B cell (primary cell): Measurements from ENCODE around the gene MYBPHL. TPM values are rescaled to one million over a fixed set of nuclear protein-coding genes. Genes with fewer than 3 reads are reported as not detected.

Experiments
- ATAC-seq: fragments of 200-7000 bp; cut with Tn5 transposase; one replicate; pipeline ENCODE4 v1.10.0; 2021; ENCODE audit warnings: low read depth, mild to moderate bottlenecking, moderate number of reproducible peaks, moderate library complexity
- CTCF ChIA-PET: fragments of 350-600 bp; sonication (Branson Sonifier 250); formaldehyde crosslinking; loops from one replicate; lab custom pipeline; 2021; ENCODE audit warnings: antibody characterized with exemption, inconsistent platforms; lab: Charles Lee
- POLR2A ChIA-PET: fragments of 350-600 bp; sonication (Branson Sonifier 250); formaldehyde crosslinking; loops from one replicate; lab custom pipeline; 2021; ENCODE audit warnings: antibody characterized with exemption; lab: Charles Lee
- DNase-seq: peaks from one replicate; pipeline ENCODE4 v3.0.0; 2013
- H2AFZ ChIP-seq: 2 replicates; pipeline ENCODE4 v1.6.1; 2012; ENCODE audit warnings: mild to moderate bottlenecking, low read depth, low read length; ENCODE audit not compliant: insufficient read depth, poor library complexity, severe bottlenecking
- H3K27ac ChIP-seq, 2 donors: 1 replicate in 1 of 2; 2 replicates in 1 of 2; pipeline ENCODE4 v1.5.1; 2012 to 2013; ENCODE audit warnings: low read length in 2 of 2, mild to moderate bottlenecking in 2 of 2, moderate library complexity in 1 of 2
- H3K27me3 ChIP-seq, 4 experiments: fragments of 200-600 bp in 1 of 4; sonication (generic) in 1 of 4; replicated peaks in 1 of 4; 1 replicate in 2 of 4; 2 replicates in 2 of 4; pipeline versions ENCODE4 v1.6.1 to v1.7.0; 2013 to 2016; ENCODE audit warnings: low read length in 3 of 4, mild to moderate bottlenecking in 2 of 4, mixed read lengths in 1 of 4, moderate library complexity in 1 of 4; ENCODE audit not compliant: insufficient read depth in 4 of 4, control insufficient read depth in 3 of 4; ENCODE audit errors: control extremely low read depth in 1 of 4
- H3K36me3 ChIP-seq, 2 experiments: replicated peaks in 1 of 2; 1 replicate in 1 of 2; 2 replicates in 1 of 2; pipeline versions ENCODE4 v1.6.1 to v1.7.1; 2013; ENCODE audit warnings: low read length in 1 of 2; ENCODE audit not compliant: insufficient read depth in 2 of 2, control insufficient read depth in 1 of 2; ENCODE audit errors: control extremely low read depth in 1 of 2, extremely low read depth in 1 of 2
- H3K4me1 ChIP-seq, 2 donors: fragments of 200-600 bp in 1 of 2; sonication (generic) in 1 of 2; 1 replicate in 1 of 2; 2 replicates in 1 of 2; pipeline versions ENCODE4 v1.5.1 to v1.6.1; 2013 to 2017; ENCODE audit warnings: low read length in 2 of 2; ENCODE audit not compliant: control insufficient read depth in 2 of 2, insufficient read depth in 2 of 2
- H3K4me2 ChIP-seq: replicated peaks from 2 replicates; pipeline ENCODE3; 2012; ENCODE audit warnings: mild to moderate bottlenecking, low read depth, low read length; ENCODE audit not compliant: poor library complexity, severe bottlenecking
- H3K4me3 ChIP-seq, 5 experiments: fragments of 200-600 bp in 1 of 5; sonication (generic) in 1 of 5; 1 replicate in 3 of 5; 2 replicates in 2 of 5; pipeline versions ENCODE4 v1.5.1 to v1.7.0; 2011 to 2016; ENCODE audit warnings: low read length in 4 of 5, mild to moderate bottlenecking in 4 of 5, low read depth in 2 of 5, control low read depth in 1 of 5, moderate library complexity in 1 of 5; ENCODE audit not compliant: insufficient read depth in 1 of 5; ENCODE audit errors: control extremely low read depth in 1 of 5, extremely low read depth in 1 of 5
- H3K79me2 ChIP-seq: fragments of 200-600 bp; sonication (generic); one replicate; pipeline ENCODE4 v1.6.0; 2016; ENCODE audit warnings: low read length; ENCODE audit not compliant: control insufficient read depth, insufficient read depth
- H3K9ac ChIP-seq: fragments of 200-600 bp; sonication (generic); 2 replicates; pipeline ENCODE4 v1.6.1; 2017; ENCODE audit warnings: mild to moderate bottlenecking, low read length, moderate library complexity
- H3K9me3 ChIP-seq, 3 donors: one replicate each; pipeline versions ENCODE4 v1.6.1 to v1.7.1; 2013; ENCODE audit warnings: low read length in 2 of 3; ENCODE audit not compliant: control insufficient read depth in 2 of 3, insufficient read depth in 1 of 3; ENCODE audit errors: control extremely low read depth in 1 of 3
- H4K20me1 ChIP-seq: 2 replicates; pipeline ENCODE4 v1.6.0; 2012; ENCODE audit warnings: mild to moderate bottlenecking, low read length; ENCODE audit not compliant: insufficient read depth, control insufficient read depth, poor library complexity, severe bottlenecking
- H3K27ac Mint-ChIP-seq: one replicate; pipeline ENCODE4 v1.8.0; 2021; ENCODE audit warnings: mixed read lengths
- H3K27me3 Mint-ChIP-seq: one replicate; pipeline ENCODE4 v1.8.0; 2021; ENCODE audit warnings: mixed read lengths
- H3K4me1 Mint-ChIP-seq: one replicate; pipeline ENCODE4 v1.8.0; 2021; ENCODE audit warnings: mixed read lengths
- H3K4me3 Mint-ChIP-seq: one replicate; pipeline ENCODE4 v1.8.0; 2021; ENCODE audit warnings: mixed read lengths
- H3K9me3 Mint-ChIP-seq: one replicate; pipeline ENCODE4 v1.8.0; 2022; ENCODE audit warnings: mixed read lengths; ENCODE audit not compliant: insufficient read depth
- CTCF ChIP-seq: fragments of 200-600 bp; IDR thresholded peaks from one replicate; pipeline ENCODE4 v1.8.0; 2022; ENCODE audit warnings: antibody characterized with exemption, mild to moderate bottlenecking
- EZH2 ChIP-seq: IDR thresholded peaks from 2 replicates; pipeline ENCODE4 v1.6.1; 2012; ENCODE audit warnings: borderline replicate concordance, low read depth, mild to moderate bottlenecking, moderate library complexity, low read length; ENCODE audit not compliant: insufficient read depth, poor library complexity, severe bottlenecking
- WGBS: methylation state at CpG from one replicate; pipeline ENCODE4 v1.1.5; 2013; ENCODE audit warnings: missing lambda C conversion rate; ENCODE audit not compliant: insufficient coverage; 5-methylcytosine and 5-hydroxymethylcytosine counted together
- intact Hi-C: fragments of 100-400 bp; cut with micrococcal nuclease; formaldehyde crosslinking; loops from one replicate; pipeline ENCODE4 v1.10.0; 2022
- polyA plus RNA-seq: library from polyadenylated mRNA; depleted of rRNA; stranded (reverse); fragments of >200 nt; gene quantifications from 2 replicates; pipeline ENCODE4 v1.2.3, GENCODE V29; 2012
- total RNA-seq, 2 donors: library from RNA; stranded (reverse); fragments of 120-200 nt in 1 of 2; gene quantifications; 1 replicate in 1 of 2; 2 replicates in 1 of 2; pipeline versions ENCODE4 v1.2.3 to v1.2.4, GENCODE V29; 2013 to 2022

MYBPHL gene
- total and polyA plus RNA-seq, 2 donors (not counting 1 experiment from before 2014, with no cell fraction given) = not detected

- 100% methylated on average over 5 of the region's 12 CpGs for WGBS
- ChIA-PET CTCF (interaction anchor here (8.8 kb wide), 1 partner anchor 119 kb away, joined by 387 read pairs; the partner anchor contains the start of gene SORT1), POLR2A (no interaction called here)
- no peak overlapping the region for H3K27ac ChIP-seq
- no peaks in the 10 kb centered on the region for H3K9me3 Mint-ChIP-seq
- H3K4me1 Mint-ChIP-seq = peaks cover 16% of the 10 kb centered on the region
- H3K9me3 ChIP-seq = no peaks in the 10 kb centered on the region
- no peak overlapping the region for H2AFZ ChIP-seq
- H3K4me3 ChIP-seq = no peak overlapping the region
- no peak for DNase-seq
- H3K4me2 ChIP-seq = no peak overlapping the region
- H3K4me3 Mint-ChIP-seq = no peak overlapping the region
- no peaks in the 10 kb centered on the region for H3K36me3 ChIP-seq
- intact Hi-C loops = no loop called here
- no peak overlapping the region for H3K9ac ChIP-seq
- no peak overlapping the region for H3K27ac Mint-ChIP-seq
- no peak for ATAC-seq
- no peaks in the 10 kb centered on the region for H3K27me3 ChIP-seq
- H3K4me1 ChIP-seq = peaks cover 12 to 24% of the 10 kb centered on the region in 2 donors
- peaks cover 3% of the 10 kb centered on the region for H3K27me3 Mint-ChIP-seq
- no peaks in the 10 kb centered on the region for H3K79me2 ChIP-seq
- TF ChIP-seq CTCF (no peak), EZH2 (no peak)
- H4K20me1 ChIP-seq = no peaks in the 10 kb centered on the region
Measured at GRCh38 chr1:109280862-109281261, 25.9 kb downstream of the MYBPHL start.

- no peak overlapping the region for H2AFZ ChIP-seq
- no peak for TF ChIP-seq EZH2
- no peak for TF ChIP-seq CTCF
- Mint-ChIP-seq H3K4me1 (peaks cover 16% of the 10 kb centered on the region), H3K9me3 (no peaks in the 10 kb centered on the region), H3K4me3 (no peak overlapping the region), H3K27me3 (peaks cover 3% of the 10 kb centered on the region), H3K27ac (no peak overlapping the region)
- no peaks in the 10 kb centered on the region for H3K27me3 ChIP-seq
- ChIA-PET POLR2A (no interaction called here), CTCF (interaction anchor here (0.7 to 8.8 kb wide), 9 partner anchors 15 to 253 kb away, joined by 3 to 387 read pairs (median 3); partner anchors contain the start of genes MYBPHL and SORT1)
- H3K9me3 ChIP-seq = no peaks in the 10 kb centered on the region
- H4K20me1 ChIP-seq = no peaks in the 10 kb centered on the region
- H3K4me2 ChIP-seq = no peak overlapping the region
- no peak overlapping the region for H3K4me3 ChIP-seq
- H3K9ac ChIP-seq = no peak overlapping the region
- H3K79me2 ChIP-seq = no peaks in the 10 kb centered on the region
- WGBS = 92% methylated on average over 4 of the region's 5 CpGs
- H3K27ac ChIP-seq = no peak overlapping the region
- intact Hi-C loops = no loop called here
- DNase-seq = no peak
- no peak for ATAC-seq
- no peaks in the 10 kb centered on the region for H3K36me3 ChIP-seq
- H3K4me1 ChIP-seq = peaks cover 12 to 24% of the 10 kb centered on the region in 2 donors
Measured at GRCh38 chr1:109279615-109280278, 27.1 kb downstream of the MYBPHL start.
